Thyroid gland (tissue), 4 donors: ENCODE results near the gene CDC16.

Experiments used
- CTCF ChIP-seq, 6 experiments: fragments of 200-600 bp in 3 of 6; fragments of 450-650 bp in 3 of 6; sonication (generic) in 3 of 6; IDR thresholded peaks; one replicate each; pipeline ENCODE4 v1.5.1; 2016 to 2019; ENCODE audit warnings: antibody characterized with exemption in 6 of 6, mild to moderate bottlenecking in 2 of 6, inconsistent platforms in 1 of 6, moderate library complexity in 1 of 6
- POLR2A ChIP-seq, 2 donors: fragments of 450-650 bp; IDR thresholded peaks; one replicate each; pipeline ENCODE4 v1.6.1; 2017; ENCODE audit warnings: antibody characterized with exemption in 2 of 2, mild to moderate bottlenecking in 2 of 2, moderate library complexity in 1 of 2

DNA sequence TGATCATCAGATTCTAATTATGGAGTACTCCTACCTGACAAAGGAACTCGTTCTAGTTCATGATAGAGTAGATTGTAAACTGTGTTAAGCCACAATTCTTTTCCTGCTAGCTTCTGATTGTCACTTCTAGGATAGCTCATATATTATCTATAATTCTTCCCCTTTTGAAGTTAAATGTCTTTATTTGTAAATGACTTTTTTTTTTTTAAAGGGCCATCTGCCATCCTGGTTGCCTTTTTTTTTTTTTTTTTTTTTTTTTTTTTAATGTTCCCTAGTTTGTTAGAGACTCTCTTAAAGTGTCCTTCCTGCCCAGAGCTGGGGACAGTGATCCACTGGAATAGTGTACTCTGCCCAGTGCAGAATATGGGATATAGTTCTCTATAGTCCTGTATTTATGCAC lies 83.9 kb downstream of the CDC16 start:
- TF ChIP-seq CTCF (IDR thresholded peaks at IDR 0.05) = no peak
- TF ChIP-seq POLR2A (IDR thresholded peaks at IDR 0.05) = no peak
